Adrenal gland (tissue), 12 donors: Measurements from ENCODE around the gene SERPIND1. TPM values are rescaled to one million over a fixed set of nuclear protein-coding genes. Genes with fewer than 3 reads are reported as not detected.
"Not testable (repeated sequence)": the region's sequence is repeated elsewhere in the genome, so short reads cannot be mapped to it uniquely, and the experiment has no call there.

ENCODE experiments used
- DNase-seq, 7 donors: peaks; one replicate each; pipeline ENCODE4 v3.0.0-alpha.2; 2019 to 2020
- H3K27ac ChIP-seq, 5 donors: fragments of 200-600 bp; sonication (generic) in 4 of 5; 1 replicate in 3 of 5; 2 replicates in 2 of 5; pipeline versions ENCODE4 v1.5.1 to v1.8.0; 2016 to 2020; ENCODE audit warnings: mild to moderate bottlenecking in 1 of 5
- H3K27me3 ChIP-seq: fragments of 200-600 bp; 2 replicates; pipeline ENCODE4 v1.8.0; 2021
- H3K36me3 ChIP-seq, 2 donors: fragments of 200-600 bp; replicated peaks in 1 of 2; 1 replicate in 1 of 2; 2 replicates in 1 of 2; pipeline versions ENCODE4 v1.5.1 to v1.8.0; 2018 to 2022
- H3K4me1 ChIP-seq, 2 donors: fragments of 200-600 bp; replicated peaks in 1 of 2; 1 replicate in 1 of 2; 2 replicates in 1 of 2; pipeline versions ENCODE4 v1.5.1 to v1.8.0; 2018 to 2021
- H3K4me3 ChIP-seq, 4 donors: fragments of 200-600 bp; sonication (generic) in 3 of 4; one replicate each; pipeline ENCODE4 v1.5.1; 2016 to 2018
- H3K9me3 ChIP-seq, 3 donors: fragments of 200-600 bp; sonication (generic) in 1 of 3; replicated peaks in 1 of 3; 1 replicate in 2 of 3; 2 replicates in 1 of 3; pipeline versions ENCODE4 v1.5.1 to v1.8.0; 2016 to 2021
- POLR2A ChIP-seq, 2 donors: fragments of 450-650 bp; IDR thresholded peaks; one replicate each; pipeline ENCODE4 v1.6.1; 2017; ENCODE audit warnings: antibody characterized with exemption in 2 of 2, mild to moderate bottlenecking in 2 of 2, moderate library complexity in 1 of 2
- WGBS, 4 donors: extraction: QIAGEN DNeasy Blood & Tissue Kit in 2 of 4; methylation state at CpG; one replicate each; pipeline versions ENCODE4 v1.1.5 to v1.1.7; 2013 to 2017; 5-methylcytosine and 5-hydroxymethylcytosine counted together
- intact Hi-C, 2 donors: fragments of 100-400 bp; cut with DNase I; formaldehyde crosslinking; loops; one replicate each; pipeline versions ENCODE4 v1.14.1 to v1.15.0; 2022 to 2023
- polyA plus RNA-seq, 3 donors: library from polyadenylated mRNA; stranded (reverse); fragments of 200-250 nt in 2 of 3; fragments of 350-450 nt in 1 of 3; fragmentation: Illumina TruSeq in 1 of 3; extraction: RNeasy Lipid Tissue Mini Kit (QIAGEN cat#74804) in 1 of 3; gene quantifications; one replicate each; pipeline ENCODE4 v1.2.3, GENCODE V29; 2013 to 2014
- total RNA-seq, 9 donors: library from RNA; depleted of rRNA in 4 of 9; stranded (reverse); fragments of >200 nt in 4 of 9; fragments of 120-200 nt in 1 of 9; fragmentation: NEBNext Ultra II Directional in 1 of 9; extraction: Animal tissue kit (Norgen Biotek cat#: 25700) in 1 of 9; gene quantifications; one replicate each; pipeline versions ENCODE4 v1.1.0 to v1.2.4, GENCODE V29; 2013 to 2023
- TF ChIP-seq, protein P1 (sequence below), 6 experiments: fragments of 450-650 bp in 4 of 6; fragments of 200-600 bp in 2 of 6; sonication (generic) in 1 of 6; IDR thresholded peaks; 1 replicate in 5 of 6; 2 replicates in 1 of 6; pipeline versions ENCODE4 v1.5.1 to v1.8.0; 2016 to 2021; ENCODE audit warnings: antibody characterized with exemption in 6 of 6, mild to moderate bottlenecking in 2 of 6, moderate library complexity in 1 of 6
- donor health status: healthy with polysubstance abuse.
- donor health status: Bipolar disorder and iron deficiency.
- donor health status: DM: yes; HTN: yes; CAD: no.
- donor health status: DM: no; HTN: no; CAD: no.
- donor health status: DM: no; HTN: no; CAD: no.
- donor health status: DM: yes; HTN: yes; CAD: no.

SERPIND1 gene
- total and polyA plus RNA-seq, 12 donors, result 0.10 to 1.0 (median 0.17) TPM; not detected in 2

GRCh38 chr22:20825624-20826023 lies 51.7 kb downstream of the SERPIND1 start:
- no peak overlapping the region for H3K27ac ChIP-seq
- H3K36me3 ChIP-seq, result peaks cover 0 to 15% of the 10 kb centered on the region in 2 donors
- intact Hi-C loops, result no loop called here
- no peak overlapping the region for H3K4me3 ChIP-seq
- no peaks in the 10 kb centered on the region for H3K9me3 ChIP-seq
- WGBS, 4 donors, result 90 to 96% (median 93%) methylated on average over 6 of the region's 6 CpGs
- H3K4me1 ChIP-seq, result no peaks in the 10 kb centered on the region
- DNase-seq, result no peak
- H3K27me3 ChIP-seq, result no peaks in the 10 kb centered on the region
- TF ChIP-seq, protein P1, sequence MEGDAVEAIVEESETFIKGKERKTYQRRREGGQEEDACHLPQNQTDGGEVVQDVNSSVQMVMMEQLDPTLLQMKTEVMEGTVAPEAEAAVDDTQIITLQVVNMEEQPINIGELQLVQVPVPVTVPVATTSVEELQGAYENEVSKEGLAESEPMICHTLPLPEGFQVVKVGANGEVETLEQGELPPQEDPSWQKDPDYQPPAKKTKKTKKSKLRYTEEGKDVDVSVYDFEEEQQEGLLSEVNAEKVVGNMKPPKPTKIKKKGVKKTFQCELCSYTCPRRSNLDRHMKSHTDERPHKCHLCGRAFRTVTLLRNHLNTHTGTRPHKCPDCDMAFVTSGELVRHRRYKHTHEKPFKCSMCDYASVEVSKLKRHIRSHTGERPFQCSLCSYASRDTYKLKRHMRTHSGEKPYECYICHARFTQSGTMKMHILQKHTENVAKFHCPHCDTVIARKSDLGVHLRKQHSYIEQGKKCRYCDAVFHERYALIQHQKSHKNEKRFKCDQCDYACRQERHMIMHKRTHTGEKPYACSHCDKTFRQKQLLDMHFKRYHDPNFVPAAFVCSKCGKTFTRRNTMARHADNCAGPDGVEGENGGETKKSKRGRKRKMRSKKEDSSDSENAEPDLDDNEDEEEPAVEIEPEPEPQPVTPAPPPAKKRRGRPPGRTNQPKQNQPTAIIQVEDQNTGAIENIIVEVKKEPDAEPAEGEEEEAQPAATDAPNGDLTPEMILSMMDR (IDR thresholded peaks at IDR 0.05), result no peak
- no peak for TF ChIP-seq POLR2A (IDR thresholded peaks at IDR 0.05)

- WGBS, 4 donors, result 95 to 98% (median 96%) methylated on average over 5 of the region's 5 CpGs
- H3K27me3 ChIP-seq, DNase-seq, H3K9me3 ChIP-seq, intact Hi-C loops, H3K4me3 ChIP-seq, H3K4me1 ChIP-seq, H3K27ac ChIP-seq: not testable (repeated sequence)
- peaks cover 0 to 17% of the 10 kb centered on the region in 2 donors for H3K36me3 ChIP-seq
Observed at GRCh38 chr22:20826373-20827152, 52.6 kb downstream of the SERPIND1 start.

DNA sequence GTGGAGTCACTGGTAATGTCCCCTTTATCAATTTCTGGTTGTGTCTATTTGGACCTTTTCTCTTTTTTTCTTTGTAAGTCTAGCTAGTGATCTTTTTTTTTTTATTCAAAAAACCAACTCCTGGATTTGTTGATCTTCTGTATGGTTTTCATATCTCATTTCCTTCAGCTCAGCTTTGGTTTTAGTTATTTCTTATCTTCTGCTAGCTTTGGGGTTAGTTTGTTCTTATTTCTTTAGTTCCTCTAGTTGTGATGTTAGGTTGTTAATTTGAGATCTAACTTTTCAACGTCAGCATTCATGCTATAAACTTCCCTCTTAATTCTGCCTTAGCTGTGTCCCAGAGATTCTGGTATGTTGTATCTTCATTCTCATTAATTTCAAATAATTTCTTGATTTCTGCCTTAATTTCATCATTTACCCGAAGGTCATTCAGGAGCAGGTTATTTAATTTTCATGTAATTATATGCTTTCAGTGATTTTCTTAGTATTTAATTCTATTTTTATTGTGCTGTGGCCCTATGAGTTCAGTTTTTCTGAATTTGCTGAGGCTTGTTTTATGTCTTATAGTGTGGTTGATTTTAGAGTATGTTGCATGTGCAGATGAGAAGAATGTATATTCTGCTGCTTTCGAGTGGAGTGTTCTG lies 55.7 kb downstream of the SERPIND1 start:
- no peaks in the 10 kb centered on the region for H3K27me3 ChIP-seq
- TF ChIP-seq POLR2A (IDR thresholded peaks at IDR 0.05), result no peak
- TF ChIP-seq, protein P1 (IDR thresholded peaks at IDR 0.05), result no peak
- no peak overlapping the region for H3K4me3 ChIP-seq
- no peaks in the 10 kb centered on the region for H3K9me3 ChIP-seq
- intact Hi-C loops, result no loop called here
- 93 to 95% (median 93%) methylated on average over 3 of the region's 3 CpGs for WGBS, 4 donors
- peaks cover 0 to 20% of the 10 kb centered on the region in 2 donors for H3K36me3 ChIP-seq
- H3K27ac ChIP-seq, result no peak overlapping the region
- no peaks in the 10 kb centered on the region for H3K4me1 ChIP-seq
- no peak for DNase-seq

DNA sequence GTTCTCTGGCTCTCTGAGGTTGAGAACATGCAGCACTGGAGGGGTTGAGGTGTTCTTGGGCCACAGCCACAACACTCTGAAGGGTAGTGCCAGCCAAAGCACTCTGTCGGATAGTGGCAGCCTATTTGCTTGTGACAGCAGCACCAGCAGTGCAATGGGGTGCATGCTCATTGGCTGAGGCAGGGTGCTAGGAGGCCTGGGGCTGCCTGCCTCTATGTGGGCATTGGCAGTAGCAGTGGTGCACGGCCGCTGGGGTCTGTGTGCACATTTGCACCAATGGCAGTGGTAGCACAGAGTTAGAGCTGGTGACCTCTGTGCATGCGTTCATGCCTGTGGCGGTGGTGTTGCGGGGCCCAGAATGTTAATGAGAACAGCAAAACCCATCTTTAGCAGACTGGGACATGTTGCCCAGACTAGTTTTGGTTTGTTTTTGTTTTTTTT lies 59.3 kb downstream of the SERPIND1 start:
- TF ChIP-seq, protein P1 (IDR thresholded peaks at IDR 0.05), result no peak
- no peak for TF ChIP-seq POLR2A (IDR thresholded peaks at IDR 0.05)
- WGBS, 4 donors, result 95 to 99% (median 97%) methylated on average over 6 of the region's 6 CpGs
- Histone ChIP-seq H3K27me3 (no peaks in the 10 kb centered on the region), H3K36me3 (peaks cover 0 to 20% of the 10 kb centered on the region in 2 donors), H3K9me3 (no peaks in the 10 kb centered on the region), H3K4me1 (peaks cover 0 to 4% of the 10 kb centered on the region in 2 donors), H3K27ac (no peak overlapping the region), H3K4me3 (no peak overlapping the region)
- DNase-seq, result peak in 1 of 7 donors; percentile 35
- intact Hi-C loops, result no loop called here
